Measurements from ENCODE around the gene RBMS3. TPM values are rescaled to one million over a fixed set of nuclear protein-coding genes. Genes with fewer than 3 reads are reported as not detected.

RBMS3 gene
- total RNA-seq, 1 experiment from 2014 or later = 8.7 TPM

GRCh38 chr3:29415482-29416223 is 134.8 kb downstream of the RBMS3 start:
- ChIA-PET POLR2A (no interaction called here), CTCF (no interaction called here)
- TF ChIP-seq ZNF423 (CRISPR knock-in tag; IDR thresholded peaks at IDR 0.05) (no peak), MYBL2 (CRISPR knock-in tag; IDR thresholded peaks at IDR 0.05) (no peak), FOXK1 (CRISPR knock-in tag; IDR thresholded peaks at IDR 0.05) (no peak), ZNF396 (CRISPR knock-in tag; IDR thresholded peaks at IDR 0.05; ENCODE audit: borderline replicate concordance) (no peak), ZNF671 (CRISPR knock-in tag; IDR thresholded peaks at IDR 0.05) (no peak), MXD4 (CRISPR knock-in tag; IDR thresholded peaks at IDR 0.05; ENCODE audit: borderline replicate concordance) (no peak), ZNF138 (CRISPR knock-in tag; conservative IDR thresholded peaks at IDR 0.05) (no peak), GTF2I (CRISPR knock-in tag; conservative IDR thresholded peaks at IDR 0.05) (no peak), TEAD1 (CRISPR knock-in tag; IDR thresholded peaks at IDR 0.05) (no peak), USF2 (CRISPR knock-in tag; IDR thresholded peaks at IDR 0.05) (no peak), SMAD4 (CRISPR knock-in tag; IDR thresholded peaks at IDR 0.05) (no peak), RELA (CRISPR knock-in tag; IDR thresholded peaks at IDR 0.05; ENCODE audit: borderline replicate concordance) (no peak), ETV6 (CRISPR knock-in tag; IDR thresholded peaks at IDR 0.05) (no peak), PREB (CRISPR knock-in tag; IDR thresholded peaks at IDR 0.05; ENCODE audit: borderline replicate concordance) (no peak), RORB (CRISPR knock-in tag; IDR thresholded peaks at IDR 0.05) (no peak), GABPB1 (CRISPR knock-in tag; IDR thresholded peaks at IDR 0.05) (no peak), ZNF425 (CRISPR knock-in tag; conservative IDR thresholded peaks at IDR 0.05) (no peak)
- Mint-ChIP-seq H3K9me3 (no peaks in the 10 kb centered on the region), H3K4me3 (no peak overlapping the region), H3K27ac (0 out of 2 replicates have a peak overlapping the region, but pooled peaks have one; percentile 29), H3K27me3 (ENCODE audit: low read depth) (no peaks in the 10 kb centered on the region), H3K36me3 (no peaks in the 10 kb centered on the region), H3K4me1 (peaks cover 42% of the 10 kb centered on the region)
- ATAC-seq = no peak
- DNase-seq (ENCODE audit: low spot score) = no peak

GRCh38 chr3:29416514-29416913 is 135.6 kb downstream of the RBMS3 start:
- Mint-ChIP-seq H3K4me3 (no peak overlapping the region), H3K27me3 (ENCODE audit: low read depth) (no peaks in the 10 kb centered on the region), H3K9me3 (no peaks in the 10 kb centered on the region), H3K27ac (peak overlapping the region; percentile 31; the same call in 1 of the 2 replicates), H3K4me1 (peaks cover 35% of the 10 kb centered on the region), H3K36me3 (no peaks in the 10 kb centered on the region)
- TF ChIP-seq ZBTB43 (CRISPR knock-in tag; IDR thresholded peaks at IDR 0.05) (no peak), SMAD3 (CRISPR knock-in tag; IDR thresholded peaks at IDR 0.05; ENCODE audit: borderline replicate concordance) (no peak)
- no peak for DNase-seq (ENCODE audit: low spot score)
- POLR2A ChIA-PET = no interaction called here
- CTCF ChIA-PET = no interaction called here
- peak; percentile 46; the same call in 1 of the 2 replicates for ATAC-seq

Measured in WTC11 (cell line).